Left ventricle myocardium inferior (tissue), 1 donor: ENCODE data around the gene TMEM184B. TPM values are rescaled to one million over a fixed set of nuclear protein-coding genes. Genes with fewer than 3 reads are reported as not detected.
A peak's percentile ranks its signal among the peaks of the same experiment; 100 is the strongest.

ENCODE experiments used
- DNase-seq: peaks from one replicate; pipeline ENCODE4 v3.0.0-alpha.2; 2020
- H3K27ac ChIP-seq: fragments of 200-600 bp; replicated peaks from 2 replicates; pipeline ENCODE4 v1.8.0; 2021
- H3K27me3 ChIP-seq: fragments of 200-600 bp; 2 replicates; pipeline ENCODE4 v1.8.0; 2021; ENCODE audit warnings: low read depth
- H3K36me3 ChIP-seq: fragments of 200-600 bp; 2 replicates; pipeline ENCODE4 v1.8.0; 2021
- H3K4me1 ChIP-seq: fragments of 200-600 bp; 2 replicates; pipeline ENCODE4 v1.8.0; 2021
- H3K4me3 ChIP-seq: fragments of 200-600 bp; 2 replicates; pipeline ENCODE4 v1.8.0; 2021; ENCODE audit warnings: mild to moderate bottlenecking, moderate library complexity
- H3K9me3 ChIP-seq: fragments of 200-600 bp; replicated peaks from 2 replicates; pipeline ENCODE4 v1.8.0; 2021
- CTCF ChIP-seq: fragments of 200-600 bp; IDR thresholded peaks from 2 replicates; pipeline ENCODE4 v1.8.0; 2021; ENCODE audit warnings: antibody characterized with exemption, mild to moderate bottlenecking, borderline replicate concordance
- intact Hi-C: fragments of 100-400 bp; cut with micrococcal nuclease; formaldehyde crosslinking; loops from one replicate; pipeline ENCODE4 v1.11.0; 2022
- total RNA-seq: library from RNA; stranded (reverse); fragmentation: NEBNext Ultra II Directional; extraction: Animal tissue kit (Norgen Biotek cat#: 25700); gene quantifications from one replicate; pipeline ENCODE4 v1.2.1, GENCODE V29; 2021
- donor health status: DM: no; HTN: yes; CAD: no; lungs with severe emphysema.

TMEM184B gene
- total RNA-seq, 1 donor from 2014 or later, result 50.6 TPM

GRCh38 chr22:38232196-38232595 is 40.6 kb downstream of the TMEM184B start:
- Histone ChIP-seq H3K36me3 (peaks cover 49% of the 10 kb centered on the region), H3K27ac (no peak overlapping the region), H3K9me3 (no peaks in the 10 kb centered on the region), H3K27me3 (no peaks in the 10 kb centered on the region), H3K4me3 (no peak overlapping the region), H3K4me1 (peaks cover 78% of the 10 kb centered on the region)
- TF ChIP-seq CTCF, result no peak
- DNase-seq, result no peak
- intact Hi-C loops, result no loop called here

- H3K27ac ChIP-seq, result peak overlapping the region; percentile 72
- intact Hi-C loops, result no loop called here
Measured at GRCh38 chr22:38230916-38231315, 41.9 kb downstream of the TMEM184B start.

GRCh38 chr22:38230108-38230825 is 42.5 kb downstream of the TMEM184B start:
- intact Hi-C loops, result no loop called here
- Histone ChIP-seq H3K27me3 (no peaks in the 10 kb centered on the region), H3K4me1 (peaks cover 60% of the 10 kb centered on the region), H3K36me3 (peaks cover 51% of the 10 kb centered on the region), H3K9me3 (no peaks in the 10 kb centered on the region), H3K27ac (peak overlapping the region; percentile 72), H3K4me3 (no peak overlapping the region)
- DNase-seq, result peak; percentile 61
- peak; percentile 62 for TF ChIP-seq CTCF

More at GRCh38 chr22:38230916-38231315, 41.9 kb downstream of the TMEM184B start:
- Histone ChIP-seq H3K9me3 (no peaks in the 10 kb centered on the region), H3K4me1 (peaks cover 66% of the 10 kb centered on the region), H3K36me3 (peaks cover 49% of the 10 kb centered on the region), H3K27me3 (no peaks in the 10 kb centered on the region), H3K4me3 (no peak overlapping the region)
- no peak for DNase-seq
- TF ChIP-seq CTCF, result no peak

- Histone ChIP-seq H3K9me3 (no peaks in the 10 kb centered on the region), H3K27ac (peak overlapping the region; percentile 86), H3K27me3 (no peaks in the 10 kb centered on the region), H3K4me1 (peaks cover 48% of the 10 kb centered on the region), H3K4me3 (no peak overlapping the region), H3K36me3 (peaks cover 56% of the 10 kb centered on the region)
- TF ChIP-seq CTCF, result no peak
- DNase-seq, result no peak
- intact Hi-C loops, result no loop called here
Measured at GRCh38 chr22:38228873-38229740, 43.7 kb downstream of the TMEM184B start.

GRCh38 chr22:38228326-38228872 is 44.4 kb downstream of the TMEM184B start:
- H3K36me3 ChIP-seq, result peaks cover 62% of the 10 kb centered on the region
- DNase-seq, result no peak
- H3K9me3 ChIP-seq, result no peaks in the 10 kb centered on the region
- H3K4me3 ChIP-seq, result no peak overlapping the region
- H3K27ac ChIP-seq, result peak overlapping the region; percentile 86
- intact Hi-C loops, result no loop called here
- peaks cover 47% of the 10 kb centered on the region for H3K4me1 ChIP-seq
- TF ChIP-seq CTCF, result no peak
- H3K27me3 ChIP-seq, result no peaks in the 10 kb centered on the region
